ENCODE results near the gene CD19. TPM values are rescaled to one million over a fixed set of nuclear protein-coding genes. Genes with fewer than 3 reads are reported as not detected.

The CD19 gene
- total and polyA plus RNA-seq, 10 of the 15 experiments (the other 5 are each of a cell fraction or from before 2014, with no cell fraction given) = 1.2 to 125 (median 77.2) TPM

DNA sequence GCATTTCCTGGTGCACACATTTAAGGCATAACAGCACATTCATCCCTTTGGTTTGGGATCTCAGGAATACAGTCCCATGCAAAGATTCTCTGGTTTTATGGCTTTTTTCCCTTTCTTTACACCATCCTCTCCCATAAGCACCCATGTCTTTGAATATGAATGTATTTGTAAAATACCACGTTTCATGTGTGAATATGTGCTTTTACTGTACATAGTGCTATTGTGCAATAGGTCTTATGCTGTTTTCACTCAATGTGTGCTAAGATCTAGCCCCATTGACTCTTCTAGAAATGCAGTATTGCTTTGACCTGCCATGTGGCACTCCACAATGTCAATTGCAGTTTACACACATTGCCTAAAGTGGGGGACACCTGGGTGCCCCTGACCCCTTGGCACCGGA is 32.7 kb downstream of the CD19 start (continued):
- TF ChIP-seq POU2F2 (IDR thresholded peaks at IDR 0.05; ENCODE audit: borderline replicate concordance, low read depth, low read length) (no peak), ETV6 (conservative IDR thresholded peaks at IDR 0.05 in 1 of 2, IDR thresholded peaks at IDR 0.05 in 1 of 2; ENCODE audit: borderline replicate concordance in 1 of 2, low read depth in 1 of 2) (no peak), RB1 (IDR thresholded peaks at IDR 0.05; ENCODE audit: borderline replicate concordance) (no peak)
- TF ChIP-seq, protein P1, sequence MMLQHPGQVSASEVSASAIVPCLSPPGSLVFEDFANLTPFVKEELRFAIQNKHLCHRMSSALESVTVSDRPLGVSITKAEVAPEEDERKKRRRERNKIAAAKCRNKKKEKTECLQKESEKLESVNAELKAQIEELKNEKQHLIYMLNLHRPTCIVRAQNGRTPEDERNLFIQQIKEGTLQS (IDR thresholded peaks at IDR 0.05; ENCODE audit: borderline replicate concordance, extremely low read depth, low read depth, low read length) = no peak
- TF ChIP-seq, protein P2, sequence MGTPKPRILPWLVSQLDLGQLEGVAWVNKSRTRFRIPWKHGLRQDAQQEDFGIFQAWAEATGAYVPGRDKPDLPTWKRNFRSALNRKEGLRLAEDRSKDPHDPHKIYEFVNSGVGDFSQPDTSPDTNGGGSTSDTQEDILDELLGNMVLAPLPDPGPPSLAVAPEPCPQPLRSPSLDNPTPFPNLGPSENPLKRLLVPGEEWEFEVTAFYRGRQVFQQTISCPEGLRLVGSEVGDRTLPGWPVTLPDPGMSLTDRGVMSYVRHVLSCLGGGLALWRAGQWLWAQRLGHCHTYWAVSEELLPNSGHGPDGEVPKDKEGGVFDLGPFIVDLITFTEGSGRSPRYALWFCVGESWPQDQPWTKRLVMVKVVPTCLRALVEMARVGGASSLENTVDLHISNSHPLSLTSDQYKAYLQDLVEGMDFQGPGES (IDR thresholded peaks at IDR 0.05) = no peak

DNA sequence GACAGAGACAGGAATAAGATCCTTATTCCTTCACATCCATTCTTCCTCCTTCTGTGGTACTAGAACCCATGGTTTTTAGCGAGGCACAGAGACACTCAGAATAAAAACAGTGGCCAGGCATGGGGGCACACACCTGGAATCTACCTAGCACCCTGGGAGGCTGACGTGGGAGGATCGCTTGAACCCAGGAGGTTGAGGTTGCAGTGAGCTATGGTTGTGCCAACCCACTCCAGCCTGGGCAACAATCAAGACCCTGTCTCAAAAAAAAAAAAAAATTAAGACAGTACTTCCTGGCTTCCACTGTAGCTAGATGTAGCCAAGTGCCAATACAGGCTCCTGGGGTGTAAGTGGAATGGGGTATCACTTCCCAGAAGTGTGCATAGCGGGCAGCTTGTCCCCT is 35.4 kb downstream of the CD19 start:
- Histone ChIP-seq H3K79me2 (ENCODE audit: control insufficient read depth, insufficient read depth, low read length) (no peaks in the 10 kb centered on the region), H3K4me2 (ENCODE audit: control insufficient read depth, insufficient read depth) (no peak overlapping the region), H3K4me3 (no peak overlapping the region), H3K9ac (ENCODE audit: control insufficient read depth, insufficient read depth, low read length) (no peak overlapping the region), H3K36me3 (ENCODE audit: control insufficient read depth in 2 of 2, insufficient read depth in 2 of 2, low read length in 1 of 2) (peaks cover 8 to 20% of the 10 kb centered on the region in 2 experiments), H2AFZ (ENCODE audit: control insufficient read depth, low read depth, low read length) (no peak overlapping the region), H4K20me1 (ENCODE audit: control insufficient read depth, insufficient read depth) (no peaks in the 10 kb centered on the region), H3K9me3 (replicated peaks; ENCODE audit: control insufficient read depth, insufficient read depth, low read length) (no peaks in the 10 kb centered on the region), H3K4me1 (ENCODE audit: control insufficient read depth, insufficient read depth, low read length) (no peaks in the 10 kb centered on the region), H3K27ac (ENCODE audit: control insufficient read depth, insufficient read depth) (no peak overlapping the region), H3K27me3 (replicated peaks in 1 of 2; ENCODE audit: control insufficient read depth in 2 of 2, insufficient read depth in 2 of 2, low read length in 1 of 2) (no peaks in the 10 kb centered on the region)
- intact Hi-C loops (cut with micrococcal nuclease; ENCODE audit: unreplicated experiment) (no loop called here), in situ Hi-C loops (cut with MboI) (no loop called here)
- FAIRE-seq (no peak), DNase-seq (ENCODE audit: low read depth, low spot score) (no peak), ATAC-seq (no peak)
- ChIA-PET CTCF (interaction anchor here (1.1 to 1.6 kb wide), 2 partner anchors 22 to 105 kb away, joined by 3 to 4 read pairs; no protein-coding TSS in a partner anchor), RAD21 (ENCODE audit: unreplicated experiment) (no interaction called here), POLR2A (no interaction called here), SMC1A (ENCODE audit: uncharacterized antibody, unreplicated experiment) (no interaction called here)
- WGBS (ENCODE audit: insufficient coverage, insufficient replicate concordance, low lambda C conversion rate, missing lambda C conversion rate) = 85% methylated on average over 4 of the region's 4 CpGs
- no TSS peak for BruUV-seq (replicated peaks)
- no peak for TF ChIP-seq SP1 (IDR thresholded peaks at IDR 0.05; ENCODE audit: low read depth, low read length)
- TF ChIP-seq IKZF1 (conservative IDR thresholded peaks at IDR 0.05) = no peak
- no peak for TF ChIP-seq STAT3 (IDR thresholded peaks at IDR 0.05; ENCODE audit: low read depth, low read length)
- no peak for TF ChIP-seq ASH2L (IDR thresholded peaks at IDR 0.05; ENCODE audit: borderline replicate concordance, low read depth)
- no peak for TF ChIP-seq SREBF2 (IDR thresholded peaks at IDR 0.05; ENCODE audit: low read length)
- TF ChIP-seq SUPT20H (IDR thresholded peaks at IDR 0.05; ENCODE audit: borderline replicate concordance, control insufficient read depth, low read depth, low read length) = no peak
- no peak for TF ChIP-seq FOS (IDR thresholded peaks at IDR 0.05; ENCODE audit: borderline replicate concordance, extremely low read depth, insufficient read length)
- TF ChIP-seq, protein P3, sequence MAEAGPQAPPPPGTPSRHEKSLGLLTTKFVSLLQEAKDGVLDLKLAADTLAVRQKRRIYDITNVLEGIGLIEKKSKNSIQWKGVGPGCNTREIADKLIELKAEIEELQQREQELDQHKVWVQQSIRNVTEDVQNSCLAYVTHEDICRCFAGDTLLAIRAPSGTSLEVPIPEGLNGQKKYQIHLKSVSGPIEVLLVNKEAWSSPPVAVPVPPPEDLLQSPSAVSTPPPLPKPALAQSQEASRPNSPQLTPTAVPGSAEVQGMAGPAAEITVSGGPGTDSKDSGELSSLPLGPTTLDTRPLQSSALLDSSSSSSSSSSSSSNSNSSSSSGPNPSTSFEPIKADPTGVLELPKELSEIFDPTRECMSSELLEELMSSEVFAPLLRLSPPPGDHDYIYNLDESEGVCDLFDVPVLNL (IDR thresholded peaks at IDR 0.05; ENCODE audit: low read depth, low read length) = no peak
- no peak for TF ChIP-seq NFXL1 (IDR thresholded peaks at IDR 0.05; ENCODE audit: borderline replicate concordance)
- TF ChIP-seq, protein P4, sequence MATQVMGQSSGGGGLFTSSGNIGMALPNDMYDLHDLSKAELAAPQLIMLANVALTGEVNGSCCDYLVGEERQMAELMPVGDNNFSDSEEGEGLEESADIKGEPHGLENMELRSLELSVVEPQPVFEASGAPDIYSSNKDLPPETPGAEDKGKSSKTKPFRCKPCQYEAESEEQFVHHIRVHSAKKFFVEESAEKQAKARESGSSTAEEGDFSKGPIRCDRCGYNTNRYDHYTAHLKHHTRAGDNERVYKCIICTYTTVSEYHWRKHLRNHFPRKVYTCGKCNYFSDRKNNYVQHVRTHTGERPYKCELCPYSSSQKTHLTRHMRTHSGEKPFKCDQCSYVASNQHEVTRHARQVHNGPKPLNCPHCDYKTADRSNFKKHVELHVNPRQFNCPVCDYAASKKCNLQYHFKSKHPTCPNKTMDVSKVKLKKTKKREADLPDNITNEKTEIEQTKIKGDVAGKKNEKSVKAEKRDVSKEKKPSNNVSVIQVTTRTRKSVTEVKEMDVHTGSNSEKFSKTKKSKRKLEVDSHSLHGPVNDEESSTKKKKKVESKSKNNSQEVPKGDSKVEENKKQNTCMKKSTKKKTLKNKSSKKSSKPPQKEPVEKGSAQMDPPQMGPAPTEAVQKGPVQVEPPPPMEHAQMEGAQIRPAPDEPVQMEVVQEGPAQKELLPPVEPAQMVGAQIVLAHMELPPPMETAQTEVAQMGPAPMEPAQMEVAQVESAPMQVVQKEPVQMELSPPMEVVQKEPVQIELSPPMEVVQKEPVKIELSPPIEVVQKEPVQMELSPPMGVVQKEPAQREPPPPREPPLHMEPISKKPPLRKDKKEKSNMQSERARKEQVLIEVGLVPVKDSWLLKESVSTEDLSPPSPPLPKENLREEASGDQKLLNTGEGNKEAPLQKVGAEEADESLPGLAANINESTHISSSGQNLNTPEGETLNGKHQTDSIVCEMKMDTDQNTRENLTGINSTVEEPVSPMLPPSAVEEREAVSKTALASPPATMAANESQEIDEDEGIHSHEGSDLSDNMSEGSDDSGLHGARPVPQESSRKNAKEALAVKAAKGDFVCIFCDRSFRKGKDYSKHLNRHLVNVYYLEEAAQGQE (IDR thresholded peaks at IDR 0.05; ENCODE audit: low read depth, low read length) = no peak
- TF ChIP-seq POLR2AphosphoS5 (IDR thresholded peaks at IDR 0.05; ENCODE audit: low read length) = no peak
- no peak for TF ChIP-seq HDAC6 (IDR thresholded peaks at IDR 0.05; ENCODE audit: unreplicated experiment)
- TF ChIP-seq NR2C2 (IDR thresholded peaks at IDR 0.05; ENCODE audit: borderline replicate concordance, control insufficient read depth, insufficient read length, low read depth) = no peak

Data from GM12878 (cell line).